ENCODE data around the gene PALD1. TPM values are rescaled to one million over a fixed set of nuclear protein-coding genes. Genes with fewer than 3 reads are reported as not detected.

Gene PALD1
- total and polyA plus RNA-seq, 2 of the 4 experiments (the other 2 are of a cell fraction): 0.12 to 0.18 TPM

DNA sequence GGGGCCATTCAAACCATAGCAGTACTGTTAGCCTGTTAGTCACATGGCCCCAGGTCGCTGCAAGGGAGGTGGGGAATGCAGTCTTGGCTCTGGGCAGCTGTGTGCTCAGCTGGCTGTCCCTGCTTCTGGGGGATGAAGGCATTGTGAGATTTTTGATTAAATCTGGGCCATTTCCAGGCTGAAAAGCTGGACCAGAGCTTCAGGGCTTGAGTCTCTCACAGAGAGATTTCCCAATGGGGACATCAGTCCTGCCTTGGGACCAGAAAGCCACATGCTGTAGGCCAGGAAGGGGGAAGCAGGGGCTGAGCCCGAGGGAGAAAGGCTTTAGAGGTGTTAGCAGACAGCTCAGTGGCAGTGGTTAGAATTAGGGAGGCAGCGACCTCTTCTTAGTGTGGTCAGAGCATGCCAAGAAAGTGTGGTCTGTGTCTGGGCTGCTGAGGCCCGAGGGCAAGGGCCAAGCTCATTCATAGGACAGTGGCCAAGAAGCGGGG lies 33.6 kb downstream of the PALD1 start:
- H4K20me1 ChIP-seq (ENCODE audit: insufficient read depth, low read length): no peaks in the 10 kb centered on the region
- in situ Hi-C loops (cut with MboI; ENCODE audit: low sequenced_read_pairs): no loop called here
- BruUV-seq (replicated peaks): no TSS peak
- H2AFZ ChIP-seq (replicated peaks; ENCODE audit: low read length, poor library complexity): no peak overlapping the region
- peaks cover 4% of the 10 kb centered on the region; the same call in 1 of the 2 replicates for H3K4me1 ChIP-seq (ENCODE audit: control insufficient read depth, insufficient read depth, low read length)
- POLR2A ChIA-PET (ENCODE audit: unreplicated experiment): no interaction called here
- no peak overlapping the region for H3K4ac ChIP-seq (ENCODE audit: low read depth, low read length)
- H2AK5ac ChIP-seq (ENCODE audit: low read depth, low read length): no peak overlapping the region
- H3K56ac ChIP-seq (ENCODE audit: extremely low read depth, insufficient read depth, low read length): no peak overlapping the region
- H3K27me3 ChIP-seq (ENCODE audit: control insufficient read depth, insufficient read depth, low read length): peaks cover 24% of the 10 kb centered on the region
- no peak overlapping the region for H2BK120ac ChIP-seq (ENCODE audit: low read depth, low read length)
- no peak overlapping the region for H4K8ac ChIP-seq (ENCODE audit: low read depth in 2 of 2, low read length in 2 of 2)
- no peak for TF ChIP-seq SMC3 (IDR thresholded peaks at IDR 0.05; ENCODE audit: low read depth, low read length)
- TF ChIP-seq, protein P1, sequence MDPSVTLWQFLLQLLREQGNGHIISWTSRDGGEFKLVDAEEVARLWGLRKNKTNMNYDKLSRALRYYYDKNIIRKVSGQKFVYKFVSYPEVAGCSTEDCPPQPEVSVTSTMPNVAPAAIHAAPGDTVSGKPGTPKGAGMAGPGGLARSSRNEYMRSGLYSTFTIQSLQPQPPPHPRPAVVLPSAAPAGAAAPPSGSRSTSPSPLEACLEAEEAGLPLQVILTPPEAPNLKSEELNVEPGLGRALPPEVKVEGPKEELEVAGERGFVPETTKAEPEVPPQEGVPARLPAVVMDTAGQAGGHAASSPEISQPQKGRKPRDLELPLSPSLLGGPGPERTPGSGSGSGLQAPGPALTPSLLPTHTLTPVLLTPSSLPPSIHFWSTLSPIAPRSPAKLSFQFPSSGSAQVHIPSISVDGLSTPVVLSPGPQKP (IDR thresholded peaks at IDR 0.05; ENCODE audit: borderline replicate concordance, low read depth, low read length): no peak
- TF ChIP-seq, protein P2, sequence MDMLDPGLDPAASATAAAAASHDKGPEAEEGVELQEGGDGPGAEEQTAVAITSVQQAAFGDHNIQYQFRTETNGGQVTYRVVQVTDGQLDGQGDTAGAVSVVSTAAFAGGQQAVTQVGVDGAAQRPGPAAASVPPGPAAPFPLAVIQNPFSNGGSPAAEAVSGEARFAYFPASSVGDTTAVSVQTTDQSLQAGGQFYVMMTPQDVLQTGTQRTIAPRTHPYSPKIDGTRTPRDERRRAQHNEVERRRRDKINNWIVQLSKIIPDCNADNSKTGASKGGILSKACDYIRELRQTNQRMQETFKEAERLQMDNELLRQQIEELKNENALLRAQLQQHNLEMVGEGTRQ (IDR thresholded peaks at IDR 0.05; ENCODE audit: low read depth, low read length): no peak; the same call in 1 of the 2 replicates
- TF ChIP-seq MAFK (IDR thresholded peaks at IDR 0.05; ENCODE audit: low read depth, low read length): no peak
- no peak for TF ChIP-seq RFX5 (IDR thresholded peaks at IDR 0.05; ENCODE audit: low read depth, low read length)
- no peak for TF ChIP-seq MAZ (IDR thresholded peaks at IDR 0.05; ENCODE audit: borderline replicate concordance, low read depth, low read length)
- TF ChIP-seq FOS (IDR thresholded peaks at IDR 0.05; ENCODE audit: low read depth, low read length): no peak
- TF ChIP-seq RCOR1 (IDR thresholded peaks at IDR 0.05; ENCODE audit: insufficient replicate concordance, low read length): no peak
- TF ChIP-seq MXI1 (IDR thresholded peaks at IDR 0.05; ENCODE audit: borderline replicate concordance, low read depth, low read length): no peak
- no peak for TF ChIP-seq POLR2A (IDR thresholded peaks at IDR 0.05; ENCODE audit: low read depth, low read length)
- no peak for TF ChIP-seq CEBPB (IDR thresholded peaks at IDR 0.05; ENCODE audit: low read depth, low read length)
- TF ChIP-seq RAD21 (IDR thresholded peaks at IDR 0.05; ENCODE audit: low read length): no peak
- TF ChIP-seq BHLHE40 (IDR thresholded peaks at IDR 0.05; ENCODE audit: low read depth, low read length): no peak
- TF ChIP-seq NFE2L2 (IDR thresholded peaks at IDR 0.05; ENCODE audit: low read depth, low read length): no peak
- TF ChIP-seq, protein P3, sequence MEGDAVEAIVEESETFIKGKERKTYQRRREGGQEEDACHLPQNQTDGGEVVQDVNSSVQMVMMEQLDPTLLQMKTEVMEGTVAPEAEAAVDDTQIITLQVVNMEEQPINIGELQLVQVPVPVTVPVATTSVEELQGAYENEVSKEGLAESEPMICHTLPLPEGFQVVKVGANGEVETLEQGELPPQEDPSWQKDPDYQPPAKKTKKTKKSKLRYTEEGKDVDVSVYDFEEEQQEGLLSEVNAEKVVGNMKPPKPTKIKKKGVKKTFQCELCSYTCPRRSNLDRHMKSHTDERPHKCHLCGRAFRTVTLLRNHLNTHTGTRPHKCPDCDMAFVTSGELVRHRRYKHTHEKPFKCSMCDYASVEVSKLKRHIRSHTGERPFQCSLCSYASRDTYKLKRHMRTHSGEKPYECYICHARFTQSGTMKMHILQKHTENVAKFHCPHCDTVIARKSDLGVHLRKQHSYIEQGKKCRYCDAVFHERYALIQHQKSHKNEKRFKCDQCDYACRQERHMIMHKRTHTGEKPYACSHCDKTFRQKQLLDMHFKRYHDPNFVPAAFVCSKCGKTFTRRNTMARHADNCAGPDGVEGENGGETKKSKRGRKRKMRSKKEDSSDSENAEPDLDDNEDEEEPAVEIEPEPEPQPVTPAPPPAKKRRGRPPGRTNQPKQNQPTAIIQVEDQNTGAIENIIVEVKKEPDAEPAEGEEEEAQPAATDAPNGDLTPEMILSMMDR (conservative IDR thresholded peaks at IDR 0.05; ENCODE audit: low read depth, low read length): no peak
- WGBS, 2 experiments (ENCODE audit: extremely low coverage in 2 of 2, insufficient read length in 1 of 2): 11% methylated on average over 4 of the region's 5 CpGs; no CpG with 5 or more reads in 1 of the 2 experiments
- DNase-seq: peak; percentile 23
- H2BK5ac ChIP-seq (ENCODE audit: low read depth, low read length, poor library complexity, severe bottlenecking): no peak overlapping the region
- no peaks in the 10 kb centered on the region for H3K9me3 ChIP-seq (ENCODE audit: control insufficient read depth, insufficient read depth, low read length)
- no peak overlapping the region for H3K14ac ChIP-seq (replicated peaks; ENCODE audit: low read depth, low read length)
- peak; percentile 59 for ATAC-seq (ENCODE audit: low read depth)
- no peak overlapping the region for H2BK20ac ChIP-seq (ENCODE audit: low read depth, low read length)
- H2BK15ac ChIP-seq (ENCODE audit: low read depth, low read length): no peak overlapping the region
- H3K4me3 ChIP-seq (ENCODE audit: insufficient read depth, low read depth, low read length): no peak overlapping the region
- no peak overlapping the region for H3K18ac ChIP-seq (ENCODE audit: low read depth, low read length)
- H3K9me1 ChIP-seq (ENCODE audit: insufficient read depth, low read length): no peaks in the 10 kb centered on the region
- H4K91ac ChIP-seq (ENCODE audit: insufficient read depth, low read depth, low read length): no peak overlapping the region
- no peak overlapping the region for H3K9ac ChIP-seq (ENCODE audit: low read depth, low read length)
- CTCF ChIA-PET: interaction anchor here (0.6 kb wide), 1 partner anchor 369 kb away, joined by 3 read pairs; no protein-coding TSS in a partner anchor
- no peak overlapping the region for H4K5ac ChIP-seq (ENCODE audit: low read depth, low read length)
- H3K36me3 ChIP-seq (ENCODE audit: control insufficient read depth, insufficient read depth, low read length): no peaks in the 10 kb centered on the region
- dilution Hi-C loops (cut with HindIII; ENCODE audit: low sequenced_read_pairs, unreplicated experiment): no loop called here
- H3K23ac ChIP-seq (ENCODE audit: low read depth, low read length): no peak overlapping the region
- no peaks in the 10 kb centered on the region for H3K79me1 ChIP-seq (ENCODE audit: low read depth in 1 of 2, low read length in 2 of 2)
- H3K4me2 ChIP-seq (ENCODE audit: low read depth, low read length): no peak overlapping the region
- H2AK9ac ChIP-seq (replicated peaks; ENCODE audit: low read depth, low read length, poor library complexity): no peak overlapping the region
- intact Hi-C loops (cut with micrococcal nuclease): no loop called here
- no peak overlapping the region for H3K27ac ChIP-seq (ENCODE audit: insufficient read depth, low read length)

All from IMR-90 (cell line).